NCI-H510A (cell line): ENCODE results near the gene TCAF1.
A peak's percentile ranks its signal among the peaks of the same experiment; 100 is the strongest.
"Not testable (repeated sequence)": the region's sequence is repeated elsewhere in the genome, so short reads cannot be mapped to it uniquely, and the experiment has no call there.

Experiments
- DNase-seq: peaks from one replicate; lab custom pipeline; 2025; lab: John Stamatoyannopoulos, UW

Gene TCAF1

DNA sequence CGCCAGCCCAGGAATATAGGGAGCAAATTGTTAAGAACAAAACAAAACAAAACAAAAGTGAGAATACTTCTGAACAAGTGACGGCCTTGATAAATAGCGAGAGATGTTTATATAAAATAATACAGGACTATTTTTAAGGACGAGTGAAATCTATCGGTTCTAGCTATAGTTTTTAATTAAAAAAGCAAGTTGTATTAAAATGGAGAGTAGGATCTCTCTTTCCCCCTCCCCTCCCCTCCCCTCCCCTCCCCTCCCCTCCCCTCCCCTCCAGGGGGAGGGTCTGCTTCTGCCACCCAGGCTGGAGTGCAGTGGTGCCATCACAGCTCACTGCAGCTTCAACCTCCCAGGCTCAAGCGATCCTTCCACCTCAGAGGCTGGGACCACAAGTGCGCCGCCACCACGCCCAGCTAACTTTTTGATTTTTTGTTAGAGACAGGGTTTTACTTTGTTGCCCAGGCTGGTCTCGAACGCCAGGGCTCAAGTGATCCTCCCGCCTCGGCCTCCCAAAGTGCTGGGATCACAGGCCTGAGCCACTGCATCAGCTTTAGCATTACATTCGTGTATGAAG is 440 bp upstream of the TCAF1 start:
- DNase-seq = no peak

DNA sequence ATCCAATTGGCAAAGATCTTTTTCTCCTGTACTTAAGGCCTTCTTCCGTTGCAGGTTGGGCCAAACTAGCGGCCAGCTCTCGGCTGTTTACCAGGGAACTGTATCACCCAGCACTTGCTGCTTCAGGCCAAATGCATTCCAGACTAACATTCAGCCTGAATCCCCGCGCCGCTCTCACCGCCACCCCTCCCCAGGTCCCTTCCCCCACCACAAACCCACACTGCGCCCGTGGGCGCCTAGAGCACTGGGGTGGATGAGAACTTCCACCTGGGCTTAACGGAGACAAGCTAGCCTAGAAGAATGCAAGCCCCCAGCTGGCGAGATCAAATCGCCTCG is 676 bp downstream of the TCAF1 start:
- DNase-seq = no peak

DNA sequence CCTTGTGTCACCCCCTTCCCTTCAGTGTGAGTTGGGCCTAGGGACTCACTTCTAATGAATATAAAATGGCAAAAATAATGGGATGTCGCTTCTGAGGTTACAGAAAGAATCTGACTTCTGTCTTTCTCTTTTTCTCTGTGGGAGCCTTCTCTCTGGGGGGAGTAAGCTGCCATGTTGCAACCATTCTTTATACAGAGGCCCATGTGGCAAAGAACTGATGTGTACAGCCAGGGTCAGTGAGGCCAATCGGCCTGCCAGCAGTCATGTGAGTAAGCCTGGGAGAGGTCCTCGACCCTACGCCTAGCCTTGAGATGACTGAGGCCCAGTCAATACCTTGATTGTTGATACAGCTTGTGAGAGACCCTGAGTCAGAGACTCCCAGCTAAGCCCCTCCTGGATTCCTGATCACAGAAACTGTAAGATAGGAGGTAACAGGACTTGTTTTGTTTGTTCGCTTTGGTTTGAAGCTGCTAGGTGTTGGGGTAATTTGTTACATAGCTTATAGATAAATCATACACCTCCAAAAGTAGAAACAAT is 1.7 kb downstream of the TCAF1 start:
- no peak for DNase-seq

DNA sequence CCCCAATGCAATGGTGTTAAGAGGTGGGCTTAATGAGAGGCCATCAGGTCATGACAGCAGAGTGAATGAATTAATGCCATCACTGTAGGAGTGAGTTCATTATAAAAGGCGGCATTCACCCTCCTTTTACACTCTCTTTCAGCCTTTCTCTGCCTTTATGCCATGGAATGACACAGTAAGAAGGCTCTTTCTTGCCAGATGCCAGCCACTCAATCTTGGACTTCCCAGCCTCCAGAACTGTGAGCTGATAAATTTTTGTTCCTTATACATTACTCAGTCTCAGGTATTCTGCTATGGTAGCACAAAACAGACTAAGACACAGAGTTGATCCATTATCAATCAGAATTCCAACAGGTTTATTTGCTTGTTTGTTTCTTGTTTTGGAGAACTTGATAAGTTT is 3.2 kb downstream of the TCAF1 start:
- DNase-seq = no peak

DNA sequence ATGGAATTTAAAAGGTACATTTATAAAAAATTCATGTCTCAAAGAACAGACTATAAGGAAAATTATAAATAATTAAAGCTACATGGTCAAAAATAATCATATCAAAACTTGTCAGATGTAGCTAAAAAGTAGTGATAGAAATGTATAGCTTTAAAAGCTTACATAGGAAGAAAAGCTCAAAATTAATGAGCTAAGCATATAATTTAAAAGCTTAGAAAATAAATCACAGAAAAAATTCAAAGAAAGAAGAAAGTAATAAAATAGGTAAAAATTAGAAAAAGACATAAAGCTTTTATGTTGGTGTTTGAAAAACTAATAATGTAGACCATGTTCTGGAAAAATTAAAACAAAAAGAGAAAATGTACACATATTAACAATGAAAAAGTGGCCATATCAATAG is 5.3 kb downstream of the TCAF1 start:
- DNase-seq = no peak

DNA sequence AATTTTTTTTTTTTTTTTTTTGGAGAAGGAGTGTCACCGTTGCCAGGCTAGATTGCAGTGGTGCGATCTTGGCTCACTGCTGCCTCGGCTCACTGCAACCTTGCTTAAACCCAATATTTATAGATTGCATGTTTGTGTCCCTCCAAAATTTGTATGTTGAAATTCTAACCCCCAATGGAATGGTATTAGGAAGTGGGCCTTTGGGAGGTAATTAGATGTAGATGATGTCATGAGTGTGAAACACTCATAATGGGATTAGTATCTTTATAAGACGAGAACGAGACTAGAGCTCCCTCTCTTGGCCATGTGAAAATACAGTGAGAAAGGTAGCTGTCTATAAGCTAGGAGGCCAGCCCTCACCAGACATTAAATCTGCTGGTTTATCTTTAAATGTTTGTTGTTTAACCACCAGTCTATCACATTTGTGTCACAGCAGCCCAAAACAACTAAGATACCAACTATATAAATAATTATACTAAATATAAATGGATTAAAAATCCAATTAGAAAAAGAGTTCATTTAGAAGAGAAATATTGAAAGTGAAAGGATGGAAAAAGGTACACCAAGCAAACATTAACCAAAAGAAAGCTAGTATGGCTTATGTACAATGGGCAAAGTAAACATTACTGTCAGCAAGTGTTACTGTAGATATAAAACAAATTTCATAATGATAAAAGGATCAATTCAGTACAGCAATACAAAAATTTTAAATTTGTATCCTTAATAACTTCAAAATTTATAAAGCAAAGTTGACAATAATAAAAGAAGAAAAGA is 9.3 kb downstream of the TCAF1 start:
- no peak for DNase-seq

DNA sequence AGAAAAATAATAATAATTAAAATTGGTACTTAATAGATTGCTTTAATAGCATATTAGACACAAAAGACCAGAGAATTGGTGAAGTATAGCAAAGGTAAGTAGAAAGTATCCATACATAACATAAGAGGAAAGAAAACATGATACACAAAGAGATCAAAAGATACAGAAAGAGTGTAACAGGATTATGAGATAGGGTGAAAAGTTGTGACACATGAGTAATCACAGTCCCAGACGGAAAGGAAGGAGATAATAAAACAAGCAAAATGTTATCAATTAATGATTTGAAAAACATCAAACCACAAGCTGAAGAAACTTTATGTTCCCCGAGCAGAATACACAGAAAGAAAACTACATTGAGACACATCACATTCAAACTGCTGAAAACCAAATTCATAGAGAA is 10.5 kb downstream of the TCAF1 start:
- DNase-seq = no peak

DNA sequence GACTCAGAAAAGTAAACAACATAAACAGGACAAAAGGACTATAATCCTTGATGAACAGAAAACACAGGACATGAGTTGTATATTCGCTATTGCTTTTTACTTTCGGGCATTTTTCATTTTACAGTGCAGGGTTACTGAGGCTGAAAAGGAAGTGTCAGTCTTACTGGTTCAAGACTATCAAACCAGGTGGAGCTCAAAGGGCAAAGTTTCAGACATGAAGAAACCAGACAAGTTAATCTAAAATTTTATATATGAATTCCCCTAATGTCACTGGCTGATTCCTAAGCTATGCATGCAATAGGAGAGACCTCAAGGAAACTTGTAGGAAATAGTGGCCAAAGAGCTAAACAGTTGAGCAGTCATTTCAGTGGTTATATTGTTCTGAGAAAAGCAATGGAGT is 11.4 kb downstream of the TCAF1 start:
- DNase-seq = no peak

DNA sequence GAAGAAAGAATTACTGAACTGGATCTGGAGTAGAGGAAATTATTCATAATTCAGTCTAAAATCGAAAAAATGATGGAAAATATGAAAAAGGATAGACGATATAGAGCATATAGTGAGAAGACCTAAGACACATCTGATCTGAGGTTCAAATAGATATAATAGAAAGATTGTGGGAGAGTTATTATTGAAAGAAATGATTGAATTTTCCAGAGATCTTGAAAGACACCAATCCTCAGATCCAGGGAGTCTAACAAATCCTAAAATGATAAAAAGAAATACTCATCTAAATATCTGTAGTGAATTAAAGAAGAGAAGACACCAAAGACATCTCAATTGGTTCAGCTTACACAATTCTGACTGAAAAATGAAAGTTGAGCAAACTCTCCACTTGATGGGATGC is 12.9 kb downstream of the TCAF1 start:
- DNase-seq = no peak

DNA sequence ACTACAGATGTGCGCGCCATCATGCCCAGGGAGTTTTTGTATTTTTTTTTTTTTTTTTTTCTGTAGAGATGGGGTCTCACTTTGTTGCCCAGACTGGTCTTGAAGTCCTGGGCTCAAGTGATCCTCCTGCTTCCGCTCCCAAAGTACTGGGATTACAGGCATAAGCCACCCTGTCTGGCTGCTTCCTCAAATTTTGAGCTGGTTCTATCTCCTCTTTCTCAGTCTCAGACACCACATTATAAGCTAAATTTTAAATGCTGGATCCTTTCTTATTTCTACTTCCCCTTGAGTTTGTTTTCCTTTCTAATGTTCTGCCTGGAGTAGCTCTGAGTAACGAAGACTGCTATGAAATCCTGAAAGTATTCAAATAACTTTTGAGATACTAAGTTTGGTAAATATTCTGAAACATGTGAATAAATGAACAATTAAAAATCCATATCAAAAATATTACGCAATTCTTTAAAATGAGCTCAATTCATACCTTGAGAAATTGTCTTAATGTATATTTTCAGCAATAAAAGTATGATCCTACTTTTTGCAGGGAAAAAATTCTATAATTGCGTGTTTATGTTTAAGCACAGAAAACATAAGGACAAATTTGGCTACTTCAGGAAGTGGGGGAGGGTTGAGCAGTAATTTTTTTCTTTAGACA is 15.0 kb downstream of the TCAF1 start:
- DNase-seq = no peak

DNA sequence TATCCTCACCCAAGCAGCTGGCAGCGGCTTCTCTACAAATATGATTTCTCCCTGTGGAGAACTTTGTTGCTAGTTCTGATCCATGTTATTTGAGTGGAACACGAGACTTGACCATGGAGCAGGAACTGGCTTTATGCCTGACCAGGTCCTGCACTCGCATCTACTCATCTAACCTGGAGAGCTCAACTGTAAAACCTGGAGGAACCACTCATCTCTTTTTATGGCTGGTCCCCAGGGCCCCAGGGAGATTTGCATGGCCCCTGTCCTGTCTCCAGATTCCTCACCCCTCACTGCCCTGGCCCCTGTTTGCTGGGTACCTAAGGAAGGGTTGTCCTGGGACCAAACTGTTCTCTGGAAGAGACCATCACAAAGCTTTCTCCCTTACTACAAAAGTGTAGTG is 16.0 kb downstream of the TCAF1 start:
- DNase-seq = no peak

DNA sequence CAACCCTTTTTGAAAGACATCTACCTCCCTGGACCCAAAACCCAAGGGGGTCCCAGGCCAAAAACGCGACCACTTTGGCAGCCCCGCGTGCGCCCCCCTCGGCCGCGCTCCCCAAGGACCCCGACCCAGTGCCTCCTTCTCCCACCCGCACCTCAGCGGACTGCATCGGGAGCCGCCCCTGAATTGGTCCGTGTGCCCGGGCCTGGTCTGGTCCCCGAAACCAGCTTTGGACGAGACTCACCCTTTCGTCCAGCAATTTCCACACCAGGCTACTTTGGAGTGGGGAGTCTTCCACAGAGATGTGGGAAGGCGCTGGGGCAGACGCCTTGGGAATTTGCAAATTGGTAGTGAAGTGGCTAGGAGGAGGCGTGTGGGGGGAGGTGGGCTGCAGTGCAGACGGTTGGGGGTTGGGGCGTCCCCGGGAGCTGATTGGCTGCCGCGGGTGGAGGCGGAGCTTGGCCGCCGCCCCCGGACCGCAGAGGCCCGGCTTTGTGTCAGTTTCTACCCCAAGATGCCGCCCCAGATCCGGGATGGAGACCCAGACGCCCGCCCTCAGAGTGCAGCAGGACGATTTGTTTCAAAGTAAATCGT is 16.9 kb downstream of the TCAF1 start:
- peak; percentile 29 for DNase-seq

DNA sequence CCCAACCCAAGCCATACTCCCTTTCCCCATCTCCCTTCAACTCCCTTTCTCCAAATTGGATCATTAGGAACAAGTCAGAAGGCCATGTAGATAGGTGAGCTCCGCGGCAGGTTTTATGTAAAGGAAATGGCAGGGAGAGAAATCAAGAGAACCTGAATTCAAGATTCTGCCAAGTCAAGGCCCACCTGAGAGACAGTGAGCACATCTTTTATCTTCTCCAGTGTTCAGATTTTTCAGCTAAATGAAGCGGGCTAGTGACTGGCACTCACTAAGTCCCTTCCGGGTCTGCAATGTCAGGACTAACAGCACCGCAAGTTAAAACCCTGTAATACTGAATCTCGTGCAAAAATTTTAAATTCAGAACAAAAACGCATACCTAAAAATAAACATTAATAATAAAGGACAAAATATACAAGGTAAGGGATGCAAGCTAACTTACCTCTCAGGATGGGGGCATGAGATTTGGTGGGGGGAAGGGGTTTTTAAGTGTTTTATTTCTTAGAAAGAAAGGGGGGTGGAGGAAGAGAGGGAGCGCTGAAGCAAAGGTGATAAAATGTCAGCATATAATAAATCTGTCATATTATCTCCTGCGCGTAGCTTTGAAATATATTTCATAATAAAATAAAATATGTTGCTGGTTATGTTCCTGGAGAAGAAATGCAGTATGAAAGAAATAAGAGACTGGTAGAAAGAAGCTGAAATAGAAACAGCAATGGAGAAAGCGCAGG is 17.6 kb downstream of the TCAF1 start:
- no peak for DNase-seq

DNA sequence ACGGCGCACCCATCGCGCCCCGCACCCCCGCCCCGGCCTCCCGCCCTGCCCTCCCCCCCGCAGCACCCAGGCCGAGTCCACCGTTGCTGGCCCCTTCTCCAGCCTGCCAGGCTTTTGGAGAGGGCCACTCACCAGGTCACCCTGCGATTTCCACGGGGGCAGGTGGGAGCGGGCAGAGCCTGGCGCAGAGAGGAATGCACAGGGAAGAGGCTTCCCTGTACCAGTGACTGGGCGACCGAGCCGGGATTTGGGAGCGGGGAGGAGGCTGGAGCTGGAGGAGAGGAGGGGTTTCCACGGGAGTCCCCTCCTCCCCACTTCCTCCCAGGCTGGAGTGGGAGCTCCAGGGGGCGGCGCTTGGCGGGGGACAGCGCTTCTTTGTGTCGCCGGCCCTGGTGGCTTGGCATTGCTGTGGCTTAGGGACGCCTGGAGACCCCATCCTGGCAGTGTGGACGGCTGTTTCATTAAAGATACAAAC is 19.3 kb downstream of the TCAF1 start:
- DNase-seq = peak; percentile 47

DNA sequence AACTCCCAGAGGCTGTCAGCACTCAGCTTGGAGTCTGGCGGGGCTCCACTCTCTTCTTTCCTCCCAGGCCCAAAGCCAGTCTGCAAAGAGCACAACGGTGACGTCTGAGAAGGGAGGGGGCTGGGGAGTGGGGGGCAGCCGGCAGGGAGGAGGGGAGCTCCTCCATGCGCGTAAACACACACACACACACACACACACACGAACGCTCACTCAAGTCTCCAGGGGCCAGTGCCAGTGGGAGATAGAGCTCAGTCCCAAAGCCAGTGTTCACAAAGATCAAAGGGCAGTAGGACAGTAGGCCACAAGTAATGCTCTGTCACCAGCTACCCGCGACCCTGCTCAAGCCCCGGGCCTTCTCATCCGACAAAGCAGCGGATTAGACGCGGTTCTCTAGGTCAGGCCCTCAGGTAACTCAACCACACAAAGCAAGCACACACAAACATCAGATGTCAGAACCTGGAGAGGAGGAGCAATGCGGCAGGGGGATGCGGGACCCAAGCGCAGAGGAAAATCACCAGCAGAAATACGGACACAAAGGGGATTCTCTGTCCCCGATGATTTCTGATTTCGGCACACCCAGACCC is 19.9 kb downstream of the TCAF1 start:
- no peak for DNase-seq

DNA sequence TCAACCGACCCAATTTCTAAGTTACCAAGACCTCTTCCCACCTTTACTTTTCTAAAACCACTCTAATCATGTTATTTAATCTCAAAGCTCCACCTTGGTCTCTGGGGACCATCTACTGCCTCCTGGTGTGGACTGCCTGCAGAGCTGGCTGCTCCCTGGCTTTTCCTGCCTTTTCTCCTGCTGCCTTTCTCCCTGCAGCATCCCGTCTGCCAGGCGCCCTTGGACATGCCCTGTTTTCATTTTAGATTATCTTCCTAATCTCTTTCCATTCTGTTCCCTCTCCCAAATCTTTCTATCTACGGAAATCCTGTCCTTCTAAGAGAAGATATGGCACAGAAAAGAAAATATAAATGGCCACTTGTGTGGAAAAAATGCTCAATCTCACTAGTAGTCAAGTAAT is 23.1 kb downstream of the TCAF1 start:
- DNase-seq = no peak

DNA sequence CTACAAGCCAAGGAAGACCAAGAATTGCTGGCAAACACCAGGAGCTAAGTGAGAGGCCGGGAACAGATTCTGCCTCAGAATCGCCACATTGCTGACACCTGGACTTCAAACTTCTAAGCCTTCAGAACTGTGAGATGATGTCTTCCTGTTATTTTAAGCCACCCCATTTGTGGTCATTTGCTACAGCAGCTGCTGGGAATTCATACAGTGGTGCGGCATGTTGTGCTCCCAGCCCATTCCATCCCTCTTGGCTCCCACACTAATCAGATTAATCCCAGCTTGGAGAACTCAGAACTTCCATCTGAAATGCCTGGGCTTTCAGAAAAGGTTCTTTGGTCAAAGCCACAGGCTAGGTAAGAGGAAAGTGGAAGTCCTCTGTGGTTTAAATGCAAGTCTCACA is 24.9 kb downstream of the TCAF1 start:
- no peak for DNase-seq

DNA sequence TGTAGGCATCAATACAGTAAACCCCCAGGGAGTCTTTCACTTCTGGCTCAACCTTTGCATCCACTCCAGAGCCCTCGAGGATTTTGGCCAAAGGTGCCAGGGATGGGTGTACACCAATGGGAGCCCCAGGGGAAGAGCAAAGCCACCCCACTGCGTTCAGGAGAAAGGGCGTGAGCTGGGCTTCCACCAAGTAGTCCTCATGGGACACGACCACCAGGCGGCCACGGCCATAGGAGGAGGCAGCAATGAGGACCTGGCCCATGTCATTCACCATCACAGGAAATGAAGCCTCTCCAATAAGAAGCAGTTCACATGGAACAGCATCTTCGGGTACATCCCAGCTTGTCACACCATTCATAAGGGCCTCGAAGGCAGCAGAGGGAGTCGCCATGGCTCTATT is 25.8 kb downstream of the TCAF1 start:
- DNase-seq = no peak

DNA sequence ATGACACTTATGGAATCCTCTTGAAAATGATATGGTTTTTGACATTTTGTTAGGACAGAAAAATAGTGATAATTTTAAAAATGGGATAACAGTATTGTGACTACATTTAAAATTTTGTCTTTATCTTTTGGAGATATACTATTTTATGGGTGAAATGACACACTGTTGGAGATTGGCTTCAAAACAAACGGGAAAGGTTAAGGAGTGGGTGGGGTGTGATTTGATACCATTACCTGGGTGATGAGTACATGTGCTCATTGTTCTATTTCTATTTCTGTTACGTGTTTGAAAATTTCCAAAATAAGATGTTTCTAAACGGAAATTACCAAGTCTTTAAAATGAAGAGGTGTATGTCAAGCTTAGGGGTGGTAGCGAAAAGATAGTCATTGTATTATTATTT is 28.7 kb downstream of the TCAF1 start:
- DNase-seq = not testable (repeated sequence)

DNA sequence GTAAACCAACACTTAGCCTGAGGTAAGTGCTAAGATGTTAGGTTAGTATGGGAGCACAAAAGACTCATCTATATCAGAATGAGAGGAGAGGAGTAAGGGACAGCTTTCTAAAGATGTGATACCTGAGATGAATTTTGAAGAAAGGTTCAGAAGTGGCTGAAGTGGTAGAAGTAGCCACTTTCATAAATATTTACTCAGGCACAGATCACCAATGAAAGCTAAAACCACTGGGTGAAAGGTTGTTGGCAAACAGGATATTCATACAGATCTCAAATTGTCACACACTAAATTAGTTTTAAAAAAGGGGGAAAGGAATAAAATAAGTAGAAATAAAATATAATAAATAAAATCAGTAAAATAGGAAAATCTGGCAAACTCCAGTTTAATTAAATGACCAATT is 30.4 kb downstream of the TCAF1 start:
- DNase-seq = not testable (repeated sequence)

DNA sequence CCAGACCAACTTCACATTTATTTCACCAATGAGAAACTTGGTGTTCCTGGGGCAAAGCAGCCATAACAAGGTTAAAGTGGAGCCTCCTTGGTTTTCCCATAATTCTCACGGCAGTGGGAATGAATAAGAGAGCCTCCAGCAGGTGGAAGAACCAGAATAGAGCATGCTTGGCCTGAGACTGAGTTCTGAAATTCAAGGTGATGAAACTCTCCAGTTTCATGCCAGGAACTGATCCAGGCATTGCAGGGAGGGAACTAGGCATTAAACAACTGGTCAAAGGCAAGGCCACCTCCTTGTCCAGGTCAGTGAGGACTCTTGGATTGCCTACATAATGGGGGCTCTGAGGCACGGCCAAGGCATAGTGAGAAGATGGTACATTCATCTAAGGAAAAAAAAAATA is 44.0 kb downstream of the TCAF1 start:
- DNase-seq = not testable (repeated sequence)

DNA sequence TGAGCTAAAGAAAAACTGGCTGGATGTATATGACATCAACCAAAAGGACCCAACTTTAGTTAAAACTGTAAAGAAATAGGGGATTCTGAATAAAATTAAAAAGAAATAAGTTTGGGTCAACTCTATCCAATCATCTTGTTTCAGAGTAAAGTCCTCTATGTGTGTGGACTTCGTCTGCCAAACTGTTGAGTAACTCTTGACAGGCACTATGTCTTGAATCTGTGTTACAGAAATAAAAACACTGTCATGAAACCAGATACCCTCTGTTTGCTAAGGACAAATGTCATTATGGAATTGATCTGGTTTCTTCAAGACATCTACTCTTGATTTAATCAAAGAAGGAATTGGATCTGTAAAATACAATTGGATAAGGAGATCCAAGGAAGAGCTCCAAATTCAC is 46.5 kb downstream of the TCAF1 start:
- not testable (repeated sequence) for DNase-seq
